ENCODE data around the gene FBLN1. TPM values are rescaled to one million over a fixed set of nuclear protein-coding genes. Genes with fewer than 3 reads are reported as not detected.
A peak's percentile ranks its signal among the peaks of the same experiment; 100 is the strongest.

FBLN1 gene
- total RNA-seq, 1 experiment from 2014 or later = 28.6 TPM

- BruUV-seq (replicated peaks) = no TSS peak
- Mint-ChIP-seq H3K27ac (ENCODE audit: unreplicated experiment) (peak overlapping the region; percentile 77), H3K36me3 (ENCODE audit: insufficient read depth, unreplicated experiment) (peaks cover 18% of the 10 kb centered on the region), H3K9me3 (ENCODE audit: low read depth, unreplicated experiment) (no peaks in the 10 kb centered on the region), H3K27me3 (ENCODE audit: unreplicated experiment) (no peaks in the 10 kb centered on the region), H3K4me1 (ENCODE audit: low read depth, unreplicated experiment) (peaks cover 58% of the 10 kb centered on the region), H3K4me3 (ENCODE audit: low read depth, unreplicated experiment) (no peak overlapping the region)
- CTCF ChIA-PET = no interaction called here
- DNase-seq = no peak
- TF ChIP-seq CTCF (IDR thresholded peaks at IDR 0.05; ENCODE audit: unreplicated experiment) = no peak
- intact Hi-C loops (cut with micrococcal nuclease; ENCODE audit: unreplicated experiment) = no loop called here
These were observed 134.0 kb downstream of the FBLN1 start for GRCh38 chr22:45636683-45637082.

GRCh38 chr22:45638197-45638596, 135.5 kb downstream of the FBLN1 start:
- TF ChIP-seq CTCF (IDR thresholded peaks at IDR 0.05; ENCODE audit: unreplicated experiment) = no peak
- no TSS peak for BruUV-seq (replicated peaks)
- peak overlapping the region; percentile 100 for H3K27ac Mint-ChIP-seq (ENCODE audit: unreplicated experiment)
- no peak for DNase-seq
- H3K27me3 Mint-ChIP-seq (ENCODE audit: unreplicated experiment) = no peaks in the 10 kb centered on the region
- H3K36me3 Mint-ChIP-seq (ENCODE audit: insufficient read depth, unreplicated experiment) = peaks cover 18% of the 10 kb centered on the region
- intact Hi-C loops (cut with micrococcal nuclease; ENCODE audit: unreplicated experiment) = loop anchor here (2.0 kb wide), 2 partner anchors 33 to 59 kb away; no protein-coding TSS in a partner anchor
- peak overlapping the region; percentile 50 for H3K4me3 Mint-ChIP-seq (ENCODE audit: low read depth, unreplicated experiment)
- CTCF ChIA-PET = interaction anchor here (0.8 to 2.3 kb wide), 4 partner anchors 10 to 33 kb away, joined by 5 to 9 read pairs (median 6); no protein-coding TSS in a partner anchor
- H3K4me1 Mint-ChIP-seq (ENCODE audit: low read depth, unreplicated experiment) = peaks cover 43% of the 10 kb centered on the region
- no peaks in the 10 kb centered on the region for H3K9me3 Mint-ChIP-seq (ENCODE audit: low read depth, unreplicated experiment)

- BruUV-seq (replicated peaks) = TSS peak; percentile 66
- no peaks in the 10 kb centered on the region for H3K9me3 Mint-ChIP-seq (ENCODE audit: low read depth, unreplicated experiment)
- peak overlapping the region; percentile 100 for H3K27ac Mint-ChIP-seq (ENCODE audit: unreplicated experiment)
- peak overlapping the region; percentile 50 for H3K4me3 Mint-ChIP-seq (ENCODE audit: low read depth, unreplicated experiment)
- no peak for TF ChIP-seq CTCF (IDR thresholded peaks at IDR 0.05; ENCODE audit: unreplicated experiment)
- peaks cover 40% of the 10 kb centered on the region for H3K4me1 Mint-ChIP-seq (ENCODE audit: low read depth, unreplicated experiment)
- intact Hi-C loops (cut with micrococcal nuclease; ENCODE audit: unreplicated experiment) = loop anchor here (2.0 kb wide), 2 partner anchors 34 to 60 kb away; no protein-coding TSS in a partner anchor
- peak; percentile 94 for DNase-seq
- H3K27me3 Mint-ChIP-seq (ENCODE audit: unreplicated experiment) = no peaks in the 10 kb centered on the region
- CTCF ChIA-PET = interaction anchor here (1.3 to 2.3 kb wide), 3 partner anchors 10 to 34 kb away, joined by 5 to 9 read pairs (median 5); no protein-coding TSS in a partner anchor
- peaks cover 18% of the 10 kb centered on the region for H3K36me3 Mint-ChIP-seq (ENCODE audit: insufficient read depth, unreplicated experiment)
These were observed 136.4 kb downstream of the FBLN1 start for GRCh38 chr22:45638834-45639746.

- Mint-ChIP-seq H3K36me3 (ENCODE audit: insufficient read depth, unreplicated experiment) (peaks cover 18% of the 10 kb centered on the region), H3K27me3 (ENCODE audit: unreplicated experiment) (no peaks in the 10 kb centered on the region), H3K27ac (ENCODE audit: unreplicated experiment) (peak overlapping the region; percentile 100), H3K9me3 (ENCODE audit: low read depth, unreplicated experiment) (no peaks in the 10 kb centered on the region), H3K4me3 (ENCODE audit: low read depth, unreplicated experiment) (peak overlapping the region; percentile 50), H3K4me1 (ENCODE audit: low read depth, unreplicated experiment) (peaks cover 40% of the 10 kb centered on the region)
- intact Hi-C loops (cut with micrococcal nuclease; ENCODE audit: unreplicated experiment) = loop anchor here (2.0 kb wide), 2 partner anchors 35 to 61 kb away; no protein-coding TSS in a partner anchor
- CTCF ChIA-PET = no interaction called here
- no peak for DNase-seq
- no TSS peak for BruUV-seq (replicated peaks)
- no peak for TF ChIP-seq CTCF (IDR thresholded peaks at IDR 0.05; ENCODE audit: unreplicated experiment)
These were observed 137.0 kb downstream of the FBLN1 start for GRCh38 chr22:45639747-45640102.
